Stimulated activated CD4-positive, alpha-beta T cell treated with anti-CD3 and anti-CD28 coated beads, Interleukin-12 subunit alpha, Interleukin-12 subunit beta, amount 100 ng/mL, for 4 hours (primary cell): Measurements from ENCODE around the gene MED15.
"Not testable (repeated sequence)": the region's sequence is repeated elsewhere in the genome, so short reads cannot be mapped to it uniquely, and the experiment has no call there.

Experiments
- DNase-seq: peaks from one replicate; pipeline ENCODE4 v3.0.0-alpha.2; 2020

Gene MED15

GRCh38 chr22:20507253-20508066, at the start of gene MED15:
Gene MED15 (plus strand): TSS chr22:20507610. CDS start chr22:20507679, 69 bp downstream.
- peak; percentile 84 for DNase-seq

GRCh38 chr22:20458530-20459151, 48.8 kb upstream of the MED15 start:
- no peak for DNase-seq

- DNase-seq, result no peak
Observed at GRCh38 chr22:20459152-20459542, 48.3 kb upstream of the MED15 start.

GRCh38 chr22:20459862-20460261, 47.5 kb upstream of the MED15 start:
- no peak for DNase-seq

- DNase-seq, result no peak
Observed at GRCh38 chr22:20463324-20464095, 43.9 kb upstream of the MED15 start.

GRCh38 chr22:20464096-20464614, 43.3 kb upstream of the MED15 start:
- DNase-seq, result peak; percentile 37

GRCh38 chr22:20464912-20465758, 42.3 kb upstream of the MED15 start:
- no peak for DNase-seq

GRCh38 chr22:20465759-20466077, 41.7 kb upstream of the MED15 start:
- DNase-seq, result no peak

- no peak for DNase-seq
Observed at GRCh38 chr22:20466659-20467379, 40.6 kb upstream of the MED15 start.

GRCh38 chr22:20469110-20469868, 38.1 kb upstream of the MED15 start:
- no peak for DNase-seq

GRCh38 chr22:20470525-20470924, 36.9 kb upstream of the MED15 start:
- not testable (repeated sequence) for DNase-seq

GRCh38 chr22:20471126-20471833, 36.1 kb upstream of the MED15 start:
- no peak for DNase-seq

- no peak for DNase-seq
Observed at GRCh38 chr22:20472629-20473442, 34.6 kb upstream of the MED15 start.

GRCh38 chr22:20475115-20475436, 32.3 kb upstream of the MED15 start:
- DNase-seq, result no peak

- not testable (repeated sequence) for DNase-seq
Observed at GRCh38 chr22:20475569-20475968, 31.8 kb upstream of the MED15 start.

- not testable (repeated sequence) for DNase-seq
Observed at GRCh38 chr22:20478059-20478458, 29.4 kb upstream of the MED15 start.

- DNase-seq, result no peak
Observed at GRCh38 chr22:20479612-20480196, 27.7 kb upstream of the MED15 start.

GRCh38 chr22:20483143-20483506, 24.3 kb upstream of the MED15 start:
- not testable (repeated sequence) for DNase-seq

- DNase-seq, result no peak
Observed at GRCh38 chr22:20483771-20484170, 23.6 kb upstream of the MED15 start.
